HEK293 (cell line): ENCODE results near the gene IGSF11.

Source experiments
- CTCF ChIP-seq: fragments of 450-650 bp; formaldehyde crosslinking; IDR thresholded peaks from 2 replicates; pipeline ENCODE4 v1.5.1; 2016; ENCODE audit warnings: missing biosample characterization, missing genetic modification characterization
- KLF10 ChIP-seq: fragments of 450-650 bp; IDR thresholded peaks from 2 replicates; pipeline ENCODE4 v1.5.1; 2018; ENCODE audit warnings: missing biosample characterization, mild to moderate bottlenecking, missing genetic modification characterization
- ZBTB7A ChIP-seq: fragments of 450-650 bp; formaldehyde crosslinking; IDR thresholded peaks from 2 replicates; pipeline ENCODE4 v1.5.1; 2016; ENCODE audit warnings: low read depth, missing biosample characterization, missing genetic modification characterization
- ZNF248 ChIP-seq: fragments of 450-650 bp; formaldehyde crosslinking; IDR thresholded peaks from 2 replicates; pipeline ENCODE4 v1.5.1; 2017; ENCODE audit warnings: missing biosample characterization, missing genetic modification characterization
- ZNF423 ChIP-seq: fragments of 450-650 bp; formaldehyde crosslinking; IDR thresholded peaks from 2 replicates; pipeline ENCODE4 v1.5.1; 2016; ENCODE audit warnings: missing biosample characterization, missing genetic modification characterization
- TF ChIP-seq, protein P1 (sequence below): fragments of 450-650 bp; formaldehyde crosslinking; IDR thresholded peaks from 2 replicates; pipeline ENCODE4 v1.5.1; 2016; ENCODE audit warnings: missing biosample characterization, missing genetic modification characterization, borderline replicate concordance

- TF ChIP-seq CTCF (no peak), KLF10 (no peak), ZNF423 (tag by site-specific recombination) (no peak), ZNF248 (tag by site-specific recombination) (no peak), ZBTB7A (tag by site-specific recombination) (no peak)
- TF ChIP-seq, protein P1, sequence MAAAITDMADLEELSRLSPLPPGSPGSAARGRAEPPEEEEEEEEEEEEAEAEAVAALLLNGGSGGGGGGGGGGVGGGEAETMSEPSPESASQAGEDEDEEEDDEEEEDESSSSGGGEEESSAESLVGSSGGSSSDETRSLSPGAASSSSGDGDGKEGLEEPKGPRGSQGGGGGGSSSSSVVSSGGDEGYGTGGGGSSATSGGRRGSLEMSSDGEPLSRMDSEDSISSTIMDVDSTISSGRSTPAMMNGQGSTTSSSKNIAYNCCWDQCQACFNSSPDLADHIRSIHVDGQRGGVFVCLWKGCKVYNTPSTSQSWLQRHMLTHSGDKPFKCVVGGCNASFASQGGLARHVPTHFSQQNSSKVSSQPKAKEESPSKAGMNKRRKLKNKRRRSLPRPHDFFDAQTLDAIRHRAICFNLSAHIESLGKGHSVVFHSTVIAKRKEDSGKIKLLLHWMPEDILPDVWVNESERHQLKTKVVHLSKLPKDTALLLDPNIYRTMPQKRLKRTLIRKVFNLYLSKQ (tag by site-specific recombination): no peak
Measured at GRCh38 chr3:118910332-118910731, 124.3 kb downstream of the IGSF11 start.
